Measurements from ENCODE around the gene MFSD8.
A peak's percentile ranks its signal among the peaks of the same experiment; 100 is the strongest.

MFSD8 gene

DNA sequence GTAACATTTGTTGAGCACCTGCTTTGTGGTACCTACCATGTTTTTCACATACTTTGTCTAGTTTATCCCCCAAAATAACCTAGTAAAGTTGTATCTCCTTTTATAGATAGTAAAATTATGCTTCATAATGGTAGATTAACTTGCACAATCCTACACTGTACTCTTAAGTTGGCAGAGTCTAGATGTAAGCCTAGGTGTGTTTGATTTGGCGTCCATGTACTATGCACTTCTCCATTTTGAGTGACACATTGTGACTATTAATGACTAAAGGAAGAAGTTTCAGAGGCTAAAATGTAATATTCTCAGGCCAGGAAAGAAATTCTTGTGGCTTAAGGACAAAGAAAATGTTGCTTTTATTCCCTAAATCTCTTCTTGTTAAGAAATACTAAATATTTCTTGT lies 68.9 kb downstream of the MFSD8 start:
- ChIA-PET CTCF (no interaction called here), POLR2A (interaction anchor here (0.7 kb wide), 1 partner anchor 165 kb away, joined by 5 read pairs; the partner anchor contains the start of gene LARP1B)
- Histone ChIP-seq H3K9me3 (ENCODE audit: control insufficient read depth, insufficient read depth, low read depth, low read length) (no peaks in the 10 kb centered on the region), H3K4me1 (ENCODE audit: control insufficient read depth, insufficient read depth, low read length) (no peaks in the 10 kb centered on the region), H3K4me3 (ENCODE audit: low read depth, low read length) (no peak overlapping the region), H3K27ac (ENCODE audit: extremely low read depth, low read depth, low read length) (no peak overlapping the region), H3K36me3 (ENCODE audit: control insufficient read depth in 2 of 2, insufficient read depth in 1 of 2, low read length in 2 of 2) (peaks cover 18 to 66% of the 10 kb centered on the region in 2 experiments)
- TF ChIP-seq ZBTB8A (tag by site-specific recombination; IDR thresholded peaks at IDR 0.05) (no peak), ZNF426 (tag by site-specific recombination; IDR thresholded peaks at IDR 0.05) (no peak), ZNF629 (tag by site-specific recombination; IDR thresholded peaks at IDR 0.05) (no peak), ZNF837 (tag by site-specific recombination; IDR thresholded peaks at IDR 0.05) (no peak), ZNF48 (tag by site-specific recombination; IDR thresholded peaks at IDR 0.05) (no peak), ZNF354C (tag by site-specific recombination; IDR thresholded peaks at IDR 0.05; ENCODE audit: borderline replicate concordance, low read depth) (no peak), ZNF140 (tag by site-specific recombination; IDR thresholded peaks at IDR 0.05) (no peak), ZNF660 (tag by site-specific recombination; IDR thresholded peaks at IDR 0.05) (no peak), TCF7L2 (IDR thresholded peaks at IDR 0.05; ENCODE audit: borderline replicate concordance, low read depth, low read length) (no peak), SCRT2 (tag by site-specific recombination; IDR thresholded peaks at IDR 0.05) (no peak), HOXA7 (CRISPR knock-in tag; IDR thresholded peaks at IDR 0.05; ENCODE audit: borderline replicate concordance) (no peak), ZNF560 (tag by site-specific recombination; IDR thresholded peaks at IDR 0.05; ENCODE audit: borderline replicate concordance) (no peak)
- TF ChIP-seq, protein P1, sequence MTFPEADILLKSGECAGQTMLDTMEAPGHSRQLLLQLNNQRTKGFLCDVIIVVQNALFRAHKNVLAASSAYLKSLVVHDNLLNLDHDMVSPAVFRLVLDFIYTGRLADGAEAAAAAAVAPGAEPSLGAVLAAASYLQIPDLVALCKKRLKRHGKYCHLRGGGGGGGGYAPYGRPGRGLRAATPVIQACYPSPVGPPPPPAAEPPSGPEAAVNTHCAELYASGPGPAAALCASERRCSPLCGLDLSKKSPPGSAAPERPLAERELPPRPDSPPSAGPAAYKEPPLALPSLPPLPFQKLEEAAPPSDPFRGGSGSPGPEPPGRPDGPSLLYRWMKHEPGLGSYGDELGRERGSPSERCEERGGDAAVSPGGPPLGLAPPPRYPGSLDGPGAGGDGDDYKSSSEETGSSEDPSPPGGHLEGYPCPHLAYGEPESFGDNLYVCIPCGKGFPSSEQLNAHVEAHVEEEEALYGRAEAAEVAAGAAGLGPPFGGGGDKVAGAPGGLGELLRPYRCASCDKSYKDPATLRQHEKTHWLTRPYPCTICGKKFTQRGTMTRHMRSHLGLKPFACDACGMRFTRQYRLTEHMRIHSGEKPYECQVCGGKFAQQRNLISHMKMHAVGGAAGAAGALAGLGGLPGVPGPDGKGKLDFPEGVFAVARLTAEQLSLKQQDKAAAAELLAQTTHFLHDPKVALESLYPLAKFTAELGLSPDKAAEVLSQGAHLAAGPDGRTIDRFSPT (tag by site-specific recombination; IDR thresholded peaks at IDR 0.05): no peak

DNA sequence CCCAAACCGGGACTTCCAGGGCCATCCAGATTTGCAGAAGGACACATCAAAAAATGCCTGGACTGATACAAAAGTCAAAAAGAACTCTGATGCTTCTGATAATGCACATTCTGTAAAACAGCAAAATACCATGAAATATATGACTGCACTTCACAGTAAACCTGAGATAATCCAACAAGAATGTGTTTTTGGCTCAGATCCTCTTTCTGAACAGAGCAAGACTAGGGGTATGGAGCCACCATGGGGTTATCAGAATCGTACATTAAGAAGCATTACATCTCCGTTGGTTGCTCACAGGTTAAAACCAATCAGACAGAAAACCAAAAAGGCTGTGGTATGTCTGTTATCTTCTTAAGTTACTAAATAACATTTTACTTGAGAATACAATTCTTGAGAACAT lies 75.1 kb downstream of the MFSD8 start:
- ChIA-PET POLR2A (interaction anchor here (1.9 kb wide), 1 partner anchor 9 kb away, joined by 7 read pairs; the partner anchor contains the start of gene PLK4), CTCF (no interaction called here)
- H3K27ac ChIP-seq (ENCODE audit: extremely low read depth, low read depth, low read length): no peak overlapping the region
- peaks cover 16 to 77% of the 10 kb centered on the region in 2 experiments for H3K36me3 ChIP-seq (ENCODE audit: control insufficient read depth in 2 of 2, insufficient read depth in 1 of 2, low read length in 2 of 2)
- H3K9me3 ChIP-seq (ENCODE audit: control insufficient read depth, insufficient read depth, low read depth, low read length): no peaks in the 10 kb centered on the region
- TF ChIP-seq, protein P2, sequence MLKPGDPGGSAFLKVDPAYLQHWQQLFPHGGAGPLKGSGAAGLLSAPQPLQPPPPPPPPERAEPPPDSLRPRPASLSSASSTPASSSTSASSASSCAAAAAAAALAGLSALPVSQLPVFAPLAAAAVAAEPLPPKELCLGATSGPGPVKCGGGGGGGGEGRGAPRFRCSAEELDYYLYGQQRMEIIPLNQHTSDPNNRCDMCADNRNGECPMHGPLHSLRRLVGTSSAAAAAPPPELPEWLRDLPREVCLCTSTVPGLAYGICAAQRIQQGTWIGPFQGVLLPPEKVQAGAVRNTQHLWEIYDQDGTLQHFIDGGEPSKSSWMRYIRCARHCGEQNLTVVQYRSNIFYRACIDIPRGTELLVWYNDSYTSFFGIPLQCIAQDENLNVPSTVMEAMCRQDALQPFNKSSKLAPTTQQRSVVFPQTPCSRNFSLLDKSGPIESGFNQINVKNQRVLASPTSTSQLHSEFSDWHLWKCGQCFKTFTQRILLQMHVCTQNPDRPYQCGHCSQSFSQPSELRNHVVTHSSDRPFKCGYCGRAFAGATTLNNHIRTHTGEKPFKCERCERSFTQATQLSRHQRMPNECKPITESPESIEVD (tag by site-specific recombination; IDR thresholded peaks at IDR 0.05): peak; percentile 28; the same call in 1 of the 2 replicates
- no peak for TF ChIP-seq ZNF221 (tag by site-specific recombination; IDR thresholded peaks at IDR 0.05; ENCODE audit: borderline replicate concordance)
- H3K4me1 ChIP-seq (ENCODE audit: control insufficient read depth, insufficient read depth, low read length): no peaks in the 10 kb centered on the region
- no peak overlapping the region for H3K4me3 ChIP-seq (ENCODE audit: low read depth, low read length)

DNA sequence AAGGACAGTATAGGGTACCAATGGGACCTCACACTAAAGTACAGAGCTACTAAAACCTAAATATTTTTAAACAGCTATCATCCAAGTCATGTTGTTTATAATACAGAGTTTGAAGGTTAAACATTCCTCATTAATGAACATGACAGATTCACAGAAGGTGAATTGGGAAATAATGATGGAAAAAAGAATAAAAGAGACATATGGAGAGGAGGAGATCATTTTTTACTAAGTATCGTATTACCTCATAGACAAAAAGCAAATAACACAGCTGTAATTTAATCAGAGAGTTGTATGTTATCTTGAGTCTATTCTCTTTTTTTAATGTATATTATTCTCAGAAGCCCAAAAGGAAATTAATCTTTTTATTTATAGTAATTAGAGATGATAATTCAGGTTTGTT lies 76.4 kb downstream of the MFSD8 start:
- Histone ChIP-seq H3K27ac (ENCODE audit: extremely low read depth, low read depth, low read length) (no peak overlapping the region), H3K9me3 (ENCODE audit: control insufficient read depth, insufficient read depth, low read depth, low read length) (no peaks in the 10 kb centered on the region), H3K4me3 (ENCODE audit: low read depth, low read length) (no peak overlapping the region), H3K36me3 (ENCODE audit: control insufficient read depth in 2 of 2, insufficient read depth in 1 of 2, low read length in 2 of 2) (peaks cover 21 to 74% of the 10 kb centered on the region in 2 experiments), H3K4me1 (ENCODE audit: control insufficient read depth, insufficient read depth, low read length) (no peaks in the 10 kb centered on the region)
- TF ChIP-seq, protein P2 (tag by site-specific recombination; IDR thresholded peaks at IDR 0.05): peak; percentile 38
- TF ChIP-seq SP7 (tag by site-specific recombination; IDR thresholded peaks at IDR 0.05) (0 out of 2 replicates have a peak, but pooled peaks have one; percentile 22), ZNF366 (tag by site-specific recombination; conservative IDR thresholded peaks at IDR 0.05) (peak; percentile 54), ZNF791 (tag by site-specific recombination; IDR thresholded peaks at IDR 0.05) (no peak)
- POLR2A ChIA-PET: interaction anchor here (1.2 kb wide), 1 partner anchor 8 kb away, joined by 5 read pairs; no protein-coding TSS in a partner anchor
- CTCF ChIA-PET: interaction anchor here (0.5 kb wide), 1 partner anchor 63 kb away, joined by 5 read pairs; no protein-coding TSS in a partner anchor

All from HEK293 (cell line).